HG03108 (cell line): ENCODE measurements around the gene TNFRSF17.
A peak's percentile ranks its signal among the peaks of the same experiment; 100 is the strongest.
"Not testable (repeated sequence)": the region's sequence is repeated elsewhere in the genome, so short reads cannot be mapped to it uniquely, and the experiment has no call there.

Experiments used
- ATAC-seq: cut with Tn5 transposase; IDR thresholded peaks from one replicate; pipeline ENCODE4 v1.9.1; 2021; ENCODE audit warnings: moderate library complexity; ENCODE audit not compliant: unreplicated experiment

TNFRSF17 gene

DNA sequence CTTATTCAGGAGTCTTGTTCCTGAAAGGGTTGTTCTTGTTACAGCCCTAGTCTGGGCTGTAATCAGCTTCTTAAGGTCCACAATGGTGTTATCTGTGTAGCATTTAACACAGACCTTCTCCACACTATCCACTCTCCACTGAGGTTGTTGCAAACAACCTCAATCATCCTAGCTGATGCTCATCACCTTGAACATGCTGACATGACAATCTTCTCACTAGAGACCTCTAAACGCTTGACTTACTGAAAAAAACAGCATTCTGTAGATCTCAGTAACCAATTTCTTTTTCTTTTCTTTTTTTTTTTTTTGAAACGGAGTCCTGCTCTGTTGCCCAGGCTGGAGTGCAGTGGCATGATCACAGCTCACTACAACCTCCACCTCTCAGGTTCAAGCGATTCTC is 3.6 kb downstream of the TNFRSF17 start:
- no peak for ATAC-seq

DNA sequence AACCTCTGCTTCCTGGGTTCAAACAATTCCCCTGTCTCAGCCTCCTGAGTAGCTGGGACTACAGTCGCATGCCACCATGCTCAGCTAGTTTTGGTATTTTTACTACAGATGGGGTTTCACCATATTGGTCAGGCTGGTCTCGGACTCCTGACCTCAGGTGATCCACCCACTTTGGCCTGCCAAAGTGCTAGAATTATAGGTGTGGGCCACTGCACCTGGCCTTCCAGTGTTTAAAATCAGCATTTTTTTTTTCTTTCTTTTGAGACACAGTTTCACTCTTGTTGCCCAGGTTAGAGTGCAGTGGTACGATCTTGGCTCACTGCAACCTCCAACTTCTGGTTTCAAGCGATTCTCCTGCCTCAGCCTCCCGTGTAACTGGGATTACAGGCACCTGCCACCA is 5.3 kb downstream of the TNFRSF17 start:
- not testable (repeated sequence) for ATAC-seq

DNA sequence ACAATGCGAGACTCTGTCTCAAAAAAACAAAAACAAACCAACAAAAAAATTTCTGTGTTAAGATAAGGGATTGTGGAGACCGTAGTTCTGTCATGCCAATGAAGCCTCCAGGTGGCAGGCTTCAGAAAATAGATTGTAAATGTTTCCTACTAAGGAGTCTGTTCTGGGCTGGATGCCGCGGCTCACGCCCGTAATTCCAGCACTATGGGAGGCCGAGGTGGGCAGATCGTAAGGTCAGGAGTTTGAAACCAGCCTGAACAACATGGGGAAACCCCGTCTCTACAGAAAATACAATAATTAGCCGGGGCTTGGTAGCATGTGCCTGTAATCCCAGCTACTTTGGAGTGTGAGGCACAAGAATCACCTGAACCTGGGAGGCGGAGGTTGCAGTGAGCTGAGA is 7.1 kb downstream of the TNFRSF17 start:
- ATAC-seq: no peak

DNA sequence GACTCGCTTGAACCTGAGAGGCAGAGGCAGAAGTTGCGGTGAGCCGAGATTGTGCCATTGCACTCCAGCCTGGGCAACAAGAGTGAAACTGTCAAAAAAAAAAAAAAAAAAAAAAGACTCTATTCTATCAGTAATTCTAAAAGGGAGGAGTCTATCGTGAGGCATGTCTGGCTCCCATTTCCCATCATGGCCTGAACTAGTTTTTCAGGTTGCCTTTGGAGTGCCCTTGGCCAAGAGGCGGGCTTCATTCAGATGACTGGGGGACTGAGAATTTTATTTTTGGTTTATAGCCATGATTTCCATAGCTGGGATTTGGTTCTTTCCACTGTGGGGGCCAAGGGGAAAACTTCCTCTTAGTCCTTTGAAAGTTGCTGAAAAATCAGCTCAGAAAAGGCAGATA is 8.1 kb downstream of the TNFRSF17 start:
- ATAC-seq: no peak

DNA sequence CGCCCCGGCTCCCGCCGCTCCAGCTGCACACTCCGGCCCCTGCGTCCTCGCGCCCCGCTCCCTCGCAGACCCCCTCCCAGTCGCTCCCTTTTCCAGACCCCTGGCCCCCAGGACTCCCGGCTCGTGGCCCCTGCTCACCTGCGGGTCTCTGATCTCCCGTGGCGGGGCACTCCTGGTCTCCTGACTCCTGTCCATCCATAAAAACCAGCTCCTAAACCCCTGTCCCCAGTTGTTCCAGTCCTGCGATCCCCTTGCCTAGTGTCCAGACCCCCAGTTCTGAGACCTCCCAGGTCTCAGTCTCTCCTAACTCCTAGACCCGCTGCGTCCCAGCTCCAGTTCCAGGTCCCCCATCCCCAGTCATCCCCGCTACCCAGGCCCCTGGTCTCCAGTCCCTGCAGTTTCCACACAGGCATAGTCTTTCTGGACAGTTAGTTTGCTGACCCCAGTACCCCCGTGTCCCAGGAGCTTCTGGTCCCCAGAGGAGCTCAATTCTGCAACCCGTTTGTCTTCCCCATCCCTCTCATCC is 11.9 kb downstream of the TNFRSF17 start:
- no peak for ATAC-seq

DNA sequence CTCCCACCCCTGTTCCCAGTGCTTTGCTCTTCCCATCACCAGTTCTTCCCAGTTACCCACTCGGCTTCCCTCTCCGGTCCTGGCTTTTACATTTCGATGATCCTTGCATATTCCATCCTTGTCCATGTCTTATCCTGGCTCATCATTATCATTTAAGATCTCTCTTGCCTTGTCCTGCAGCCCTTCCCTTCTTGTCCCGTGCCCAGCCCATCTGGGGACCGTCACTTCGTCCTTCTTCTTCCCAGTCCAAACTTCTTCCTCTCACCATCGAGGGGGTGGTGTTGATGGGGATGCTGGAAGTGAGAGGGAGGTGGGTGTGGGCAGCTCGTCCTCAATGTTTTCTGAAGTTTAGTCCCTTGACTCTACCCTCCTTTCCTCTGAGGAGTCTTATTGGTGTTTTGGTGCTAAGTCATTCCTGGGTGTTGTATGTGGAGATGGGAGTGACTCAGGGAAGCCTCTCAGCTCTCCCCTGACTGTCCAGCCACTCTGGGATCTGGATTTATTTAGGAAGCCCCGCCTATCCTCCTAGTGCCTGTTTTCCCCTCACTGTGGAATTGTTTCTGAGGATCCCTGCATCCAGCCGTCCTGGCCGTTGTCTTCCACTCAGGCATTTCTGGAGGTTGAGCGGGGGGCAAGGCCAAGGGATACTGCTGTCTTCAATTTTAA is 12.5 kb downstream of the TNFRSF17 start:
- ATAC-seq: no peak

DNA sequence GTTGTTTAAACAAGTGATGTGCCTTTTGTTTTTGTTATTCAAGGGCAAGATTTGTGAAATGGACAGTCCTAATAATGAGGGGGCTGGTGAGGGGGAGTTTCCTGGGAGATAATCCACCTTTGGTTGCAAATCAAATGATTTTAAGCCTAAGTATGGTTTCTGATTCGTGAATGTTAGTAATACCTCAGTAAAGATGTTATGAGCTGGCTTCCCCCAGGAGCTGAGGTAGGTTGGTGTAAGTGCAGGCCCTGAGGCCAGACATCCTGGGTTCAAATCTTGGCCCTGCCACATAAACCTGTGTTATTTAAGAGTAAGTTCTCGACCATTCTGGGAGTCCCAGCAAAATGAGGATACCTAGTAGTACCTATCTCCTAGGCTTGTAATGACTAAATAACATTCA is 13.1 kb downstream of the TNFRSF17 start:
- ATAC-seq: no peak

DNA sequence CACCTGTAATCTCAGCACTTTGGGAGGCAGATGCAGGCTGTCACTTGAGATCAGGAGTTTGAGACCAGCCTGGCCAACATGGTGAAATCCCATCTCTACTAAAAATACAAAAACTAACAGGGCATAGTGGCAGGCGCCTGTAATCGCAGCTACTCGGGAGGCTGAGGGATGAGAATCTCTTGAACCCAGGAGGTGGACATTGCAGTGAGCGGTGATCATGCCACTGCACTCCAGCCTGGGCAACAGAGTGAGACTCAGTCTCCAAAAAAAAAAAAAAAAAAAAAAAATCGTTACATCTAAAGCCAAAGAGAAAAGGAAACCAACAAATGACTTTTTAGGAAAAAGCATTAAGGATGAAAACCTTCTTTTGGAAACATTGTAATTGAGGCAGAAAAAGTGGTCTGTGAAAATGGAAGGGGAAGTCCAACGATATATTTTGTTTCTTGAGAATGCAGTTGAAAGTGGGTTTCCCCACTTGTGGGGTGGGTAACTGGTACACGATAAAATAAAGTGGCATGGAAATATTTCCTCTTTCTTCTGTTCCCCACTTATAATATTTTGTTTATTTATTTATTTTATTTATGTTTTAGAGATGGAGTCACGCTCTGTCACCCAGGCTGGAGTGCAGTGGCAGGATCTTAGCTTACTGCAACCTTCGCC is 14.1 kb downstream of the TNFRSF17 start:
- ATAC-seq: no peak

DNA sequence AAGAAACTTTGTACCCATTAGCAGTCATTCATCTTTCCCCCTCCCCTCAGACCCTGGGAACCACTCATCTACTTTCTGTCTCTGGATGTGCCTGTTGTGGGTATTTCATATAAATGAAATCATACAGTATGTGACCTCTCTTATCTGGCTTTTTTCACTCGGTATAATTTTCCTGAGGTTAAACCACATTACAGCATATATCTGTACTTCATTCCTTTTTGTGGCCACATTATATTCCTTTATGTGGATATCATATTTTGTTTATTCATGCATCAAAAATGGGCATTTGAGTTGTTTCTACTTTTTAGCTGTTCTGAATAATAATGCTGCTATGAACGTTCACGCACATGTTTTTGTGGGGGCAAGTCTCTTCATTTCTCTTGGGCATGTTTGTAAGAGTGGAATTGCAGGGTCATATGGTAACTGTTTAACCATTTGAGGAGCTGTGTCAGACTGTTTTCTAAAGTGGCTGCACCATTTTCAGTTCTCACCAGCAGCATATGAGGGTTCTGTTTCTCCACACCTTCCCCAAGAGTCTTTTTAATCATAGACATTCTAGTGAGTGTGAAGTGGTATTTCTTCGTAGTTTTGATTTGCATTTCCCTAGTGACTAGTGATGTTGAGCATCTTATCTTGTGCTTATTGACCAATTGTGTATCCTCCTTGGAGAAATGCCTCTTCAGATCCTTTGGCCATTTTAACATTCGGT is 15.3 kb downstream of the TNFRSF17 start:
- ATAC-seq: no peak

DNA sequence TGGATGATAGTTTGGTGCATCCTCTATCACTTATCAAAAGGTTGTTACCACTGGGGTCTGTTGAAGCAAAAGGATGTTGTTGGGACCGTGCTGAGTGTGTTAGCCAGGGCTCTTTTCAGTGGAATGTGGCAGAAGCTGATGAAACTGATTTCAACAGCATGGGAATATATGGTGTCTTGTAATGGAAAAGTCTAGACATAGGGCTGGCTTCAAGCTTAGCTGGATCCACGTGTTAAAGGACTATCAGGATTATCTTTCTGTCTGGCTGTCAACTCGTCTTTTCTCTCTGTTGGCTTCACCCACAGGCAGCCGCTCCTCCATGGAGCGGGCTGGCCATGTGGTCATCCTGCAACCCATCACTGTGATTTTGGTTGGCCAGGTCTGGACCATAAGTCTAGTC is 20.2 kb downstream of the TNFRSF17 start:
- ATAC-seq: no peak

DNA sequence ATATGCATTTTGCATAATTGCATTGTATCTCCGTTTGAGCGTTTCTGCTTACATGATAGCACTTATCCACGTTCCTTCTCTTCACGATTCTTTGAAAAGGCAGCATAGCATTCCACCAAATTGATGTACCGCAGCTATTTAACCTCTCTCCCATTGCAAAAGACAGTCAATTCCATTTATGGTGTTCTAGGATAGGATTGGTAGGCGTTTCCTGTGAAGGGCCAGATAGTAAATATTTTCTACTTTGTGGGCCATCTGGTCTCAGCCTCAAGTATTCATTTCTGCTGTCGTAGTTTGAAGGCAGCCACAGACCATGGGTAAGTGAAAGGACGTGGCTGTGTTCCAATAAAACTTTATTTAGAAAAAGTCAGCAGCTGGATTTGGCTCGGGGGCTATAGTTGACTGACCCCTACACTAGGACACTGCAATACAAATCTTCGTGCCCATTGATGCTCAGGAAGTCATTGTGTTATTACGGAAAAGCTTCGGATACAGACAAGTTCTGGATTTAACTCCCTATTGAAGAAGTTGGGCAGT is 21.6 kb downstream of the TNFRSF17 start:
- no peak for ATAC-seq

DNA sequence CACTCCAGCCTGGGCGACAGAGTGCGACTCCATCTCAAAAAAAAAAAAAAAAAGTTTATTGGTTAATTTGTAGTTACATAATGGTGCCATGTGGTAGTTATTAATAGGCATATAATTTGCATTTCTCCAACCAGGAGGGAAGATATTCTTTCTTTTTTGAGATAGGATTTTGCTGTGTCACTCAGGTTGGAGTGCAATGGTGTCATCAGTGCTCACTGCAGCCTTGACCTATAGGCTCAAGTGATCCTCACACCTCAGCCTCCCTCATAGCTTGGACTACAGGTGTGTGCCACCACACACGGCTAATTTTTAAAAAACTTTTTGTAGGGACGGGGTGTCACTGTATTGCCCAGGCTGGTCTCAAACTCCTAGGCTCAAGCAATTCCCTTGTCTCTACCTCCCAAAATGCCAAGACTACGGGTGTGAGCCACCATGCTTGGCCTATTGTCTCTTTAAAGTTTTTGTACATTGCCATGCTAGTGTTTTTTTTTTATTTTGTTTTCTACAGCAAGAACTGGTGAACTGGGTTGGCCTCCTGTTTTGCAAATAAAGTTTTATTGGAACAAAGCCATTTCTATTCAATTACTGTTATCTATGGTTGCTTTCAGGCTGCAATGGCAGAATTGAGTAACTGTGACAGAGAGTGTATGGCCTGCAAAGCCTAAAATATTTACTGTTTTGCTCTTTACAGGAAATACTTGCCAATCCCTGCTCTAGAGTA is 23.4 kb downstream of the TNFRSF17 start:
- ATAC-seq: no peak

DNA sequence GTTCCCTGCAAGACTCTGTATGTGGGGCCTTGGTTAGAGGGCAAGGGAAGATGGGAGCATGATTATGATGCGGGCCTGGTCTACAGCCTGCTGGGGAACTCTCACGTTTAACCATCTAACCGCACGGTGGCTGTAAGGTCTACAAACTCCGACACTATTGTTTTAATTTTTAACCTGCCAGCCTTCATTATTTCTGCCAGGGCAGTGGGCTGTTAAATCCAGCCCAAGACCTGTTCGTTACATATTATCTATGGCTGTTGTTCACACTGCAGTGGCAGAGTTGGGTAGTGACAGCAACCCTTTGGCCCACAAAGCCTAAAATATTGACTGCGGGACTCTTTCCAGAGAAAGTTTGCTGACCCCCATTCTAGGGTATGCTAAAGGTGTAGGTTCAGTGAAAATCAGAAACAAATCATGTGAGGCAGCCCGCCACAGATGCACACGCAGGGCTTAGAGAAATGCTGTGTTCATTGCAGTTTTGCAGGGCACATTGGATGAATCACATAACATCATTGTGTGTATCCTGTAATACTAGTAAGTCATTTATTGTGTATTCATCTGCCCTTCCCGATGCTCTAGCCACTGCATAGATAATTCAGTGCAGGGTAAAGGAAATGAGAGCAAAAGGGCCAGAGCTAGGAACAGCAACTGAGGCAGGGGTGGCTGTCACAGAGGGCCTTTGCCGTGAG is 25.8 kb downstream of the TNFRSF17 start:
- peak; percentile 44 for ATAC-seq

DNA sequence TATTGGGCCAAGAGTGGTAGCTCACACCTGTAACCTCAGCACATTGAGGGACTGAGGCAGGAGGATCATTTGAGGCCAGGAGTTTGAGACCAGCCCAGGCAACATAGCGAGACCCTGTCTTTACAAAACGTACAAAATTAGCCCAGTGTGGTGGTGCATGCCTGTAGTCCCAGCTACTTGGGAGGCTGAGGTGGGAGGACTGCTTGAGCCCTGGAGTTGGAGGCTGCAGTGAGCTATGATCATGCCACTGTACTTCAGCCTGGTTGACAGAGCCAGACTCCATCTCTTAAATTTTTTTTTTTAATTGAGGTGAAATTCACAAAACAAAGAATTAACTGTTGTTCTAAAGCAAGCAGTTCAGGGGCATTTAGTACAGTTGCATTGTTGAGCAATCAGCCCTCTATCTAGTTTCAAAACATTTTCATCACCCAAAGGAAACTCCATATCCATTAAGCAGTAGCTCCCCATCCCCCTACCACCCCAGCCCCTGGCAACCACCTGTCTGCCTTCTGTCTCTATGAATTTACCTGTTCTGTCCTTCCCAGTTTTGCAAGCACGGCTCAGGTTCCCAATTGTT is 27.1 kb downstream of the TNFRSF17 start:
- ATAC-seq: no peak

DNA sequence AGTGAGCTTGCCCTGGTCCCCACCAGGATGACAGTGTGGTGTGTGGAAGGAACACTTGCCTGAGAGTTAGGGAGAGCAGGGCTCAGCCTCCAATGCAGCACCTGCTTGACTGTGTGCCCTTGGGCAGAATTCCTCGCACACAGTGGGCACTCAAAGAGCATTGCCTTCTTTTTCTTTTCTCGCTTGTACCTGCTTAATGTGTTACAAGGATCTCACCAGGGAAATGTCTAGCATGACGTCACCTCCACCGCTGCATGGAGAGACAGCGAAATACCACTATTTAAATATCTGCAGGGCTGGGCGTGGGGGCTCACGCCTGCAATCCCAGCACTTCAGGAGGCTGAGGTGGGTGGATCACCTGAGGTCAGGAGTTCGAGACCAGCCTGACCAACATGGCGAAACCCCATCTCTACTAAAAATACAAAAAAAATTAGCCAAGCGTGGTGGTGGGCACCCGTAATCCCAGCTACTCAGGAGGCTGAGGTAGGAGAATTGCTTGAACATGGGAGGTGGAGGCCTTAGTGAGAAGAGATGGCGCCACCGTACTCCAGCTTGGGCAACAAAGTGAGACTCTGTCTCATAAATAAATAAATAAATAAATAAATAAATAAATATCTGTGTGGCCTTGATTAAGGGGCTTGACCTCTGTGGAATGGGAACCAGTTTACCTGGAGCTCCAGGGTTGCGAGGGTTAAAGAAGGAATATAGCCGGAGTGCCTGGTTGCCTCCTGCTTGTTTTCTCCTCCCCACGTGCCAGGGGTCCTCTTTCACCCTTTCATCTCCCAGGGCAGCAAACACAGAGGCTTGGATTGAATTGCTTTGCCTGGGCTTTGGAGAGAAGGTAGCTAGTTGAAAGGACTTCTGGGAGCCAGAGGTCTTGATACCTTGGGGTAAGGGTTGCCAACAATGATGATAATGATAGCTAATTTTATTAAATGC is 27.8 kb downstream of the TNFRSF17 start:
- no peak for ATAC-seq

DNA sequence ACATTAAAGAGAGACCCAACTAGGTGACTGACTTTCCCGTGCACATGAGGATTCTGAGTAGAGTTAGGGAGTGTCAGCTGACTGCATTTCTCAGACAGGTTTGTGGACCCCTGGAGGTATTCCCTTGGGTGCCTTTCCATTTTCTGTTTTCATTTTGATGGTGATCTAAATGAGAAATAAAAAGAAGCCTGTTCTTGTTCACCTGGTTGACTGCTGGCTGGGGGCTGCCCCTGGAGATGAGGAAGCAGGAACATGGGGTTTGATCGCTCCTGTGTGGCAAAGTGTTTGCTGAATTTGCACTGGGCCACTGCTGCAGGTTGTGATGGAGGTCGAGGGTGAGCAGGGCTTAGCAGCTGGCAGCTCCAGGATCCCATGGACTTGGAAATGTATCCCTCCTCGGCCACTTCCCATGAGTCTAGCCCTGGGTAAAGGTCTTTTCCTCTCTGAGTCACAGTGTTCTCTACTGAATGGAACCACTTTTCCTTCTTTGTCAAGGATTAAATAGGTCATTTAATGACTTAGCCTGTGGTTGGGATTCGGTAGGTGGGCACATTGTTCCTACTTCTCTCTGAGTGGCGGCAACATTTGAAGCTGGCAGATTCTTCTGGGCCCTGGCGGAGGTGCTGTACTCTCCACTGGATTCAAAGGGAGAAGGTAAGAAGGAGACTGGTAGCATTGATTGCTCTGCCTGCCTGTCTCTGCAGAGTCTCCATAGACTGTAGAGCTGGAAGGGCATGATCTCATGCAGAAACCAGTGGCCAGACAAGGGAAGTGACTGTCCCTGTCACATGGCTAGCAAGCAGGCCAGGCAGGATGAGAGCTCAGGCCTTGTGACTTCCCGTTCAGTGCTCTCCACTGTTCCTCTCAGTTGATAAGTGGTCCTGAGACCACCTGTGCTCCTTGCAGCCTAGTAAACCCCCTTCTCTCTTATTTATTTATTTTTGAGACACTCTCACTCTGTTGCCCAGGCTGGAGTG is 29.4 kb downstream of the TNFRSF17 start:
- ATAC-seq: peak; percentile 37

DNA sequence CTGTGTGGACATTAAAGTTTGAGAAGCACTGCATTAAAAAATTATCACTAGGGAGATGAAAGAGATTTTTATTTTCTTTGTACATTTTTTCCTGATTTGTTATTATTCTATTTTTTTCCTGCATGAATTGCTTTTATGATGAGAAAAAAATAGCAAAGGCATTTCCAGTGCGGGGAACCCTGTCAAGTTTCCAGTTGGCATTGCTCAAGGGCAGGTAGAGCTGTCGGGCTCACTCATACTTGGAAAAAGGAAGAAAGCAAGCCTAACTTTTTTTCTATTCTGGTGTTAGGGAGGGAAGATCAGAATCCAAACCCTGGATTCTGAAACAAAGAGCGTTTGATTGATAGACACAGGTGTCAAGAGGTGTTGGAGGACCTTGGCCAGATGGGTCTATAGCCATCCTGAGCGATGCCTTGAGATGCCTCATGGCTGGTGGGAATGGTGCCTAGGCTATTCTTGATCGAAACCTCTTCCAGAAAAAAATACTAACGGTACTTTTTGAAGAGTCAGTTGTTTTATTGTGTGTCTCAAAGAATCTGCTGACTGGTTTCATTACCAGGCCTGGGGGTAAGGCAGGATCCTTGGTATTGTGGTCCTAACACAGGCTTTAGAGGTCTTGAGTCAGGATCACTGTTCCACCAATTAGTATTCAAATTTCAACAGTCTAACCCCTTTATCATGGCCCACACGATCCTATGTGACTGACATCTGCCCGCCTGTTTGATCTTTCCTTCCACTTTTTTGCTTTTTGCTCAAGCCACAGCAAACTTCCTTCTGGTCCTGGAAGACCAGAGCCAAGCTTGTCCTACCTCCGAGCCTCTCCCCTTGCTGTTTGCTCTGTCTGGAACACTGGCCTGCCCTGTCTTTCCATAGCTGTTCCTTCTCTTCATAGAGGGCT is 31.7 kb downstream of the TNFRSF17 start:
- ATAC-seq: no peak
